ENCODE measurements around the gene CFAP299. TPM values are rescaled to one million over a fixed set of nuclear protein-coding genes. Genes with fewer than 3 reads are reported as not detected.

Gene CFAP299
- total and polyA plus RNA-seq, 2 of the 13 experiments (the other 11 are each of a cell fraction or from before 2014, with no cell fraction given) = not detected

DNA sequence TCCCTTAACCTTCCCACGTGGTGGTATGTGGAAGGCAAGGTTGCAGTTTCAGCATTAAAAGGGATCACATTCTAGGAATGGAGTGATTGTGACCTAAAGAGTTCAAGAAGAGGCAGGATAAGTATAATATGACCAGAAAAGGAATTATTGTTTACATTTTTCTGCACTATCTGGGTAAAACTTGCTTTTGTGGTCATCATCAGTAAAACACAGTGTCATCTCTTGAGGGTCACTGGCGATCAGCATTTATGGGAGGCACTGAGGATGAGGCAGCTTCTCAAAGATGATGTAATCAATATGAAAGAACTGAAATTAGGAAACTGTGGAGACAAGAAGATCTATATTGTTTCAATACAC lies 88.7 kb downstream of the CFAP299 start:
- Histone ChIP-seq H3K79me2 (ENCODE audit: insufficient read depth, low read length) (no peaks in the 10 kb centered on the region), H4K20me1 (ENCODE audit: insufficient read depth, low read length) (no peaks in the 10 kb centered on the region), H3K4me3 (replicated peaks in 1 of 3; ENCODE audit: insufficient read depth in 1 of 3, low read depth in 2 of 3, low read length in 3 of 3) (no peak overlapping the region), H3K9ac (ENCODE audit: insufficient read depth, low read depth, low read length) (no peak overlapping the region), H3K27ac (ENCODE audit: extremely low read length, insufficient read depth, low read length) (no peak overlapping the region), H3K36me3 (replicated peaks in 1 of 2; ENCODE audit: control insufficient read depth in 1 of 2, insufficient read depth in 2 of 2, low read length in 2 of 2) (no peaks in the 10 kb centered on the region), H3K9me3 (ENCODE audit: low read length) (no peaks in the 10 kb centered on the region), H3K4me1 (ENCODE audit: insufficient read depth, low read length) (no peaks in the 10 kb centered on the region), H3K27me3 (ENCODE audit: control insufficient read depth in 1 of 2, insufficient read depth in 2 of 2, low read length in 2 of 2) (no peaks in the 10 kb centered on the region), H2AFZ (ENCODE audit: low read length) (no peak overlapping the region), H3K4me2 (ENCODE audit: low read depth, low read length) (no peak overlapping the region)
- ChIA-PET POLR2A (no interaction called here), CTCF (ENCODE audit: low intra/inter-chr PET ratio, low total read pairs) (no interaction called here)
- no peak for ATAC-seq
- no peak for FAIRE-seq
- no TSS peak for BruUV-seq (replicated peaks)
- intact Hi-C loops (cut with micrococcal nuclease; ENCODE audit: unreplicated experiment) = no loop called here
- in situ Hi-C loops (cut with HindIII; ENCODE audit: extremely low pct_ligation_motif_present, low pct_unique_long_range_greater_than_20kb) = no loop called here
- DNase-seq (ENCODE audit: low spot score) = no peak
- TF ChIP-seq ATF7 (IDR thresholded peaks at IDR 0.05) = peak; percentile 62
- TF ChIP-seq ATF7 (CRISPR knock-in tag; IDR thresholded peaks at IDR 0.05) = no peak
- no peak for TF ChIP-seq SOX5 (CRISPR knock-in tag; IDR thresholded peaks at IDR 0.05; ENCODE audit: borderline replicate concordance)
- WGBS (ENCODE audit: low lambda C conversion rate) = 0% methylated on average over 2 of the region's 2 CpGs

DNA sequence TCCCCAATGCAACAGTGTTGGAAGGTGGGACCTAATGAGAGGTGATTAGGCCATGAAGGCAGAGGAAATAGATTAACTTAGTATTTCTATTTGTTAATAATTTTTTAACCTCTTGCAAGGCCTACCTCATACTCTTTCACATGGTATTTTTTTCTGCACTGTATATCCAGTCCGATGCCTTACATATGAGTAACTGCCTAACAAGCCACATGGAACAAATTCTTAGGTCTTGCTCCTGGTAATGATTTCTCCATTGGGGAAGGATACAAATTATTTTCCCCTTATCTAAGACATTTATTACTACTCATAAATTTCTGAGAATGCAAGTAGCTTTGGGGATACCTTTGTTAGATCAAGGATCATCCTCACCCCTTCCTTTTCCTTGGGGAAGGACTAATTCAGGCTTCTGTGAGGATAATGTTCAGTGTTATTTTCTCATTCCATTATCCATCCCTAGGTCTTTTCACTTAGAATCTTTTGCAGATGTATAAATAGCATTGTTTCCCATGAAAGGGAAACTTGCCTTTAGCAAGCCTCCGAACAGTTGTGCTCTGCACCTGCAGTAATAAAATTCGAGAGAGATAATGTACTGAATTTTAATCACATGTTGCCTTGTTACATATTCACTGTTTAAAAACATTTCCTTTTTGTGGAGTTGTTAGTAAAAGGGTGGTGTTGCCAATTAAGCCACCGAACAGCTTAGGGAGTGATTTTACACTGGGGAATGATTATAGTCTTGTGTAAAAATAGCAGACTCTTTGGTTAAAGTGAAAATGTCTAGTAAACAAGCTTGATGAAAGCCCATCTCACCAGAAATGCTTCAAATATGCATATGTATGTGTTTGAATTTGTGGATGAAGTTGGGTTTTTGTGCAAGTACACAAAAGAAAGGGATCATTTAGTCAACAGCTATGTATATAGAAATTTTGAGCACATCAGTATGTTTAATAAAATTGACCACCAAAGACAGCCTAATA lies 89.9 kb downstream of the CFAP299 start:
- CTCF ChIA-PET (ENCODE audit: low intra/inter-chr PET ratio, low total read pairs) = no interaction called here
- under 1% methylated on average over 4 of the region's 4 CpGs for WGBS (ENCODE audit: low lambda C conversion rate)
- TF ChIP-seq, protein P1, sequence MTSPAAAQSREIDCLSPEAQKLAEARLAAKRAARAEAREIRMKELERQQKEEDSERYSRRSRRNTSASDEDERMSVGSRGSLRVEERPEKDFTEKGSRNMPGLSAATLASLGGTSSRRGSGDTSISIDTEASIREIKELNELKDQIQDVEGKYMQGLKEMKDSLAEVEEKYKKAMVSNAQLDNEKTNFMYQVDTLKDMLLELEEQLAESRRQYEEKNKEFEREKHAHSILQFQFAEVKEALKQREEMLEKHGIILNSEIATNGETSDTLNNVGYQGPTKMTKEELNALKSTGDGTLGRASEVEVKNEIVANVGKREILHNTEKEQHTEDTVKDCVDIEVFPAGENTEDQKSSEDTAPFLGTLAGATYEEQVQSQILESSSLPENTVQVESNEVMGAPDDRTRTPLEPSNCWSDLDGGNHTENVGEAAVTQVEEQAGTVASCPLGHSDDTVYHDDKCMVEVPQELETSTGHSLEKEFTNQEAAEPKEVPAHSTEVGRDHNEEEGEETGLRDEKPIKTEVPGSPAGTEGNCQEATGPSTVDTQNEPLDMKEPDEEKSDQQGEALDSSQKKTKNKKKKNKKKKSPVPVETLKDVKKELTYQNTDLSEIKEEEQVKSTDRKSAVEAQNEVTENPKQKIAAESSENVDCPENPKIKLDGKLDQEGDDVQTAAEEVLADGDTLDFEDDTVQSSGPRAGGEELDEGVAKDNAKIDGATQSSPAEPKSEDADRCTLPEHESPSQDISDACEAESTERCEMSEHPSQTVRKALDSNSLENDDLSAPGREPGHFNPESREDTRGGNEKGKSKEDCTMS (CRISPR knock-in tag; conservative IDR thresholded peaks at IDR 0.05) = no peak
- TF ChIP-seq TCF12 (IDR thresholded peaks at IDR 0.05) (no peak), TCF12 (CRISPR knock-in tag; IDR thresholded peaks at IDR 0.05) (no peak)
- TF ChIP-seq, protein P2, sequence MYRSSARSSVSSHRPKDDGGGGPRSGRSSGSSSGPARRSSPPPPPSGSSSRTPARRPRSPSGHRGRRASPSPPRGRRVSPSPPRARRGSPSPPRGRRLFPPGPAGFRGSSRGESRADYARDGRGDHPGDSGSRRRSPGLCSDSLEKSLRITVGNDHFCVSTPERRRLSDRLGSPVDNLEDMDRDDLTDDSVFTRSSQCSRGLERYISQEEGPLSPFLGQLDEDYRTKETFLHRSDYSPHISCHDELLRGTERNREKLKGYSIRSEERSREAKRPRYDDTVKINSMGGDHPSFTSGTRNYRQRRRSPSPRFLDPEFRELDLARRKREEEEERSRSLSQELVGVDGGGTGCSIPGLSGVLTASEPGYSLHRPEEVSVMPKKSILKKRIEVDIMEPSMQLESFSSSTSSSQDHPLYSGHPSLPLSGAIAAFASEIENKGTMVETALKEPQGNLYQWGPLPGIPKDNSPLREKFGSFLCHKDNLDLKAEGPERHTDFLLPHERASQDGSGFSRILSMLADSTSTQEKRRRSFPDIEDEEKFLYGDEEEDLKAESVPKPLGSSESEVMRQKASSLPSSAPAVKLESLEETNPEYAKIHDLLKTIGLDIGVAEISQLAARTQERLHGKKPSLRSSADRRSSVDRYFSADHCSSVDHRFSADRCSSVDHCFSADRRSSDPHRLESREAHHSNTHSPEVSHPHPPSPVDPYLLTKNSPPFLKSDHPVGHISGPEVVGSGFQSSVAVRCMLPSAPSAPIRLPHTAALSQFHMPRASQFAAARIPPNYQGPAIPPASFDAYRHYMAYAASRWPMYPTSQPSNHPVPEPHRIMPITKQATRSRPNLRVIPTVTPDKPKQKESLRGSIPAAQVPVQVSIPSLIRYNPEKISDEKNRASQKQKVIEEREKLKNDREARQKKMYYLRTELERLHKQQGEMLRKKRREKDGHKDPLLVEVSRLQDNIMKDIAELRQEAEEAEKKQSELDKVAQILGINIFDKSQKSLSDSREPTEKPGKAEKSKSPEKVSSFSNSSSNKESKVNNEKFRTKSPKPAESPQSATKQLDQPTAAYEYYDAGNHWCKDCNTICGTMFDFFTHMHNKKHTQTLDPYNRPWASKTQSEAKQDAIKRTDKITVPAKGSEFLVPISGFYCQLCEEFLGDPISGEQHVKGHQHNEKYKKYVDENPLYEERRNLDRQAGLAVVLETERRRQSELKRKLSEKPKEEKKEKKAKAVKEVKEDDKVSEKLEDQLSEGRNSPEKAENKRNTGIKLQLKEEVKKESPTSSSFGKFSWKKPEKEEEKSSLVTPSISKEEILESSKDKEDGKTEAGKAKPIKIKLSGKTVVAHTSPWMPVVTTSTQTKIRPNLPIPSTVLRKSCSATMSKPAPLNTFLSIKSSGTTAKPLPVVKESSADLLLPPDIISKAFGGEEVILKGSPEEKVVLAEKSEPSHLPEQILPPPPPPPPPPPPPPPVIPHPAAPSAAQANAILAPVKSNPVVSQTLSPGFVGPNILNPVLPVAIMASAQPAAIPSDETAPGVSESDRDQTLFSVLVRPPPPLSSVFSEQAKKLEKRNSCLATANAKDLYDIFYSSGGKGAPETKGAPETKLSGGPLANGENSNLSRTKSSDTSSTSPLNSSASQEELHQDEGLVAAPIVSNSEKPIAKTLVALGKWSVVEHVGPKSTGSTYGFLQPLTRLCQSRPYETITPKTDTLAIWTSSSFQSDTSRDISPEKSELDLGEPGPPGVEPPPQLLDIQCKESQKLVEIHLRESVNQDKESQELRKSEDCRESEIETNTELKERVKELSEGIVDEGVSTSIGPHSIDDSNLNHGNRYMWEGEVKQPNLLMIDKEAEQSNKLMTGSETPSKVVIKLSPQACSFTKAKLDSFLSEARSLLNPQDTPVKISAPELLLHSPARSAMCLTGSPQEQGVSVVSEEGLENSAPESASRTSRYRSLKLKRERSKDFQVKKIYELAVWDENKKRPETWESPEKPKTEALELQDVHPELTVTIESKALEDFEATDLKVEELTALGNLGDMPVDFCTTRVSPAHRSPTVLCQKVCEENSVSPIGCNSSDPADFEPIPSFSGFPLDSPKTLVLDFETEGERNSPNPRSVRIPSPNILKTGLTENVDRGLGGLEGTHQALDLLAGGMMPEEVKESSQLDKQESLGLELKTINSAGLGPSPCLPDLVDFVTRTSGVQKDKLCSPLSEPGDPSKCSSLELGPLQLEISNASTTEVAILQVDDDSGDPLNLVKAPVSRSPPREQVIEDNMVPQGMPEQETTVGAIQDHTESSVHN (CRISPR knock-in tag; IDR thresholded peaks at IDR 0.05) = no peak

More for the DNA sequence above, 89.9 kb downstream of the CFAP299 start:
- Histone ChIP-seq H3K79me2 (ENCODE audit: insufficient read depth, low read length) (no peaks in the 10 kb centered on the region), H3K27ac (ENCODE audit: extremely low read length, insufficient read depth, low read length) (no peak overlapping the region), H3K9me3 (ENCODE audit: low read length) (no peaks in the 10 kb centered on the region), H3K9ac (ENCODE audit: insufficient read depth, low read depth, low read length) (no peak overlapping the region), H3K4me3 (replicated peaks in 1 of 3; ENCODE audit: insufficient read depth in 1 of 3, low read depth in 2 of 3, low read length in 3 of 3) (no peak overlapping the region), H3K4me2 (ENCODE audit: low read depth, low read length) (no peak overlapping the region), H3K27me3 (ENCODE audit: control insufficient read depth in 1 of 2, insufficient read depth in 2 of 2, low read length in 2 of 2) (no peaks in the 10 kb centered on the region), H3K36me3 (replicated peaks in 1 of 2; ENCODE audit: control insufficient read depth in 1 of 2, insufficient read depth in 2 of 2, low read length in 2 of 2) (no peaks in the 10 kb centered on the region), H2AFZ (ENCODE audit: low read length) (no peak overlapping the region), H3K4me1 (ENCODE audit: insufficient read depth, low read length) (no peaks in the 10 kb centered on the region), H4K20me1 (ENCODE audit: insufficient read depth, low read length) (no peaks in the 10 kb centered on the region)
- DNase-seq (ENCODE audit: low spot score) (no peak), FAIRE-seq (no peak), ATAC-seq (no peak)
- intact Hi-C loops (cut with micrococcal nuclease; ENCODE audit: unreplicated experiment) = no loop called here
- in situ Hi-C loops (cut with HindIII; ENCODE audit: extremely low pct_ligation_motif_present, low pct_unique_long_range_greater_than_20kb) = no loop called here
- POLR2A ChIA-PET = no interaction called here
- no TSS peak for BruUV-seq (replicated peaks)

Data from HepG2 (cell line).